GM12878 (cell line): ENCODE data around the gene BPNT1. TPM values are rescaled to one million over a fixed set of nuclear protein-coding genes. Genes with fewer than 3 reads are reported as not detected.

Source experiments
- ATAC-seq: fragments of 200-7000 bp; cut with Tn5 transposase; 3 replicates; pipeline ENCODE4 v1.9.1; 2020; ENCODE audit warnings: mild to moderate bottlenecking, moderate library complexity
- BruUV-seq: library from RNA; stranded (reverse); fragments of 400-500 nt; replicated peaks from 2 replicates; lab custom pipeline; 2021; lab: Mats Ljungman, UMichigan
- CTCF ChIA-PET: fragments of 300-600 bp; sonication (Branson Sonifier 250); formaldehyde crosslinking; extraction: SDS; loops from one replicate; lab custom pipeline; 2021; ENCODE audit warnings: inconsistent platforms; lab: Yijun Ruan, JAX
- POLR2A ChIA-PET: fragments of 350-600 bp; formaldehyde crosslinking; extraction: SDS; loops from one replicate; lab custom pipeline; 2021; ENCODE audit warnings: inconsistent platforms; lab: Charles Lee
- RAD21 ChIA-PET: fragments of 300-600 bp; sonication (Branson Sonifier 250); formaldehyde crosslinking; loops from one replicate; lab custom pipeline; 2023; ENCODE audit warnings: antibody characterized with exemption; ENCODE audit not compliant: unreplicated experiment; lab: Charles Lee
- SMC1A ChIA-PET: fragments of 300-600 bp; sonication (Branson Sonifier 250); formaldehyde crosslinking; loops from one replicate; lab custom pipeline; 2023; ENCODE audit not compliant: unreplicated experiment, uncharacterized antibody; lab: Charles Lee
- DNase-seq: peaks from one replicate; pipeline ENCODE4 v3.0.0-alpha.2; 2011; ENCODE audit warnings: low read depth, low spot score
- FAIRE-seq: peaks from 3 replicates; lab custom pipeline; 2011; peaks lifted over from hg19 to GRCh38; lab: Jason Lieb, UNC
- H2AFZ ChIP-seq: 2 replicates; pipeline ENCODE4 v1.6.0; 2011; ENCODE audit warnings: low read depth, low read length, control low read depth; ENCODE audit not compliant: control insufficient read depth
- H3K27ac ChIP-seq: 2 replicates; pipeline ENCODE4 v1.5.1; 2011; ENCODE audit warnings: control low read depth; ENCODE audit not compliant: control insufficient read depth, insufficient read depth
- H3K27me3 ChIP-seq, 2 experiments: replicated peaks in 1 of 2; 2 replicates each; pipeline versions ENCODE4 v1.6.0 to v1.6.1; 2011; ENCODE audit warnings: low read length in 1 of 2; ENCODE audit not compliant: control insufficient read depth in 2 of 2, insufficient read depth in 2 of 2
- H3K36me3 ChIP-seq, 2 experiments: 2 replicates each; pipeline ENCODE4 v1.5.1; 2011; ENCODE audit warnings: low read length in 1 of 2; ENCODE audit not compliant: control insufficient read depth in 2 of 2, insufficient read depth in 2 of 2
- H3K4me1 ChIP-seq: 2 replicates; pipeline ENCODE4 v1.6.1; 2011; ENCODE audit warnings: mild to moderate bottlenecking, low read length, moderate library complexity, mixed read lengths; ENCODE audit not compliant: control insufficient read depth, insufficient read depth
- H3K4me2 ChIP-seq: 2 replicates; pipeline ENCODE4 v1.6.0; 2011; ENCODE audit warnings: control low read depth; ENCODE audit not compliant: control insufficient read depth, insufficient read depth
- H3K4me3 ChIP-seq: fragments of 200-600 bp; sonication (generic); 2 replicates; pipeline ENCODE4 v1.5.1; 2016
- H3K79me2 ChIP-seq: 2 replicates; pipeline ENCODE4 v1.6.0; 2011; ENCODE audit warnings: low read length; ENCODE audit not compliant: control insufficient read depth, insufficient read depth
- H3K9ac ChIP-seq: 2 replicates; pipeline ENCODE4 v1.8.0; 2011; ENCODE audit warnings: low read length, control low read depth, mixed read lengths; ENCODE audit not compliant: control insufficient read depth, insufficient read depth
- H3K9me3 ChIP-seq: replicated peaks from 3 replicates; pipeline ENCODE4 v1.5.1; 2011; ENCODE audit warnings: mild to moderate bottlenecking, low read length; ENCODE audit not compliant: control insufficient read depth, insufficient read depth
- H4K20me1 ChIP-seq: 2 replicates; pipeline ENCODE4 v1.6.0; 2011; ENCODE audit not compliant: control insufficient read depth, insufficient read depth
- BACH1 ChIP-seq: fragments of 450-650 bp; IDR thresholded peaks from 2 replicates; pipeline ENCODE4 v1.6.1; 2017; ENCODE audit warnings: mild to moderate bottlenecking, borderline replicate concordance
- BRCA1 ChIP-seq: IDR thresholded peaks from 2 replicates; pipeline ENCODE4 v1.6.1; 2011; ENCODE audit warnings: low read depth, low read length, improper control_type of control experiment
- CREB1 ChIP-seq: IDR thresholded peaks from 2 replicates; pipeline ENCODE4 v1.6.1; 2012; ENCODE audit warnings: low read depth, mild to moderate bottlenecking, inconsistent platforms
- CREM ChIP-seq: IDR thresholded peaks from 2 replicates; pipeline ENCODE4 v1.6.1; 2014; ENCODE audit warnings: antibody characterized with exemption, low read depth
- ELK1 ChIP-seq: IDR thresholded peaks from 2 replicates; pipeline ENCODE4 v1.6.1; 2012; ENCODE audit warnings: low read depth, low read length, improper control_type of control experiment
- IKZF2 ChIP-seq, 2 experiments: fragments of 450-650 bp; IDR thresholded peaks; 2 replicates each; pipeline ENCODE4 v1.6.1; 2017; ENCODE audit warnings: mild to moderate bottlenecking in 2 of 2, moderate library complexity in 2 of 2
- JUNB ChIP-seq: IDR thresholded peaks from 2 replicates; pipeline ENCODE4 v1.6.1; 2016; ENCODE audit warnings: antibody characterized with exemption, mild to moderate bottlenecking
- MXI1 ChIP-seq: fragments of 150-350 bp; IDR thresholded peaks from 2 replicates; pipeline ENCODE4 v1.6.1; 2011; ENCODE audit warnings: low read depth, mild to moderate bottlenecking, inconsistent platforms, low read length, improper control_type of control experiment
- NR2F1 ChIP-seq: fragments of 450-650 bp; conservative IDR thresholded peaks from 2 replicates; pipeline ENCODE4 v1.6.1; 2017; ENCODE audit warnings: mild to moderate bottlenecking
- POLR2A ChIP-seq: IDR thresholded peaks from 2 replicates; pipeline ENCODE4 v1.6.1; 2011; ENCODE audit warnings: low read depth, mild to moderate bottlenecking, low read length
- POLR2AphosphoS5 ChIP-seq: IDR thresholded peaks from 2 replicates; pipeline ENCODE4 v1.6.1; 2011; ENCODE audit warnings: mild to moderate bottlenecking, low read length, inconsistent platforms
- RAD21 ChIP-seq: IDR thresholded peaks from 2 replicates; pipeline ENCODE4 v1.6.1; 2011; ENCODE audit warnings: mild to moderate bottlenecking, low read depth, low read length, moderate library complexity; ENCODE audit not compliant: insufficient read depth
- RAD51 ChIP-seq: fragments of 450-650 bp; IDR thresholded peaks from 2 replicates; pipeline ENCODE4 v1.6.1; 2016; ENCODE audit warnings: moderate library complexity, mild to moderate bottlenecking, inconsistent platforms
- SMAD1 ChIP-seq: fragments of 450-650 bp; IDR thresholded peaks from 2 replicates; pipeline ENCODE4 v1.6.1; 2018; ENCODE audit warnings: mild to moderate bottlenecking, low read depth; ENCODE audit not compliant: partially characterized antibody
- SMARCA5 ChIP-seq: fragments of 450-650 bp; IDR thresholded peaks from 2 replicates; pipeline ENCODE4 v1.6.1; 2017; ENCODE audit warnings: mild to moderate bottlenecking
- SPI1 ChIP-seq: IDR thresholded peaks from 2 replicates; pipeline ENCODE4 v1.6.1; 2011; ENCODE audit warnings: low read depth, mild to moderate bottlenecking, low read length, moderate library complexity, borderline replicate concordance; ENCODE audit not compliant: insufficient read depth
- SREBF1 ChIP-seq: IDR thresholded peaks from 2 replicates; pipeline ENCODE4 v1.6.1; 2012; ENCODE audit warnings: mild to moderate bottlenecking, low read length
- SREBF2 ChIP-seq: IDR thresholded peaks from 2 replicates; pipeline ENCODE4 v1.6.1; 2012; ENCODE audit warnings: mild to moderate bottlenecking, low read length
- SRF ChIP-seq, 2 experiments: IDR thresholded peaks; 2 replicates each; pipeline ENCODE4 v1.6.1; 2011; ENCODE audit warnings: low read depth in 2 of 2, low read length in 2 of 2, mild to moderate bottlenecking in 1 of 2, moderate library complexity in 1 of 2
- TCF12 ChIP-seq: IDR thresholded peaks from 2 replicates; pipeline ENCODE4 v1.6.1; 2011; ENCODE audit warnings: low read depth, mild to moderate bottlenecking, low read length
- YBX1 ChIP-seq: fragments of 450-650 bp; IDR thresholded peaks from 2 replicates; pipeline ENCODE4 v1.6.1; 2016; ENCODE audit warnings: antibody characterized with exemption
- ZNF217 ChIP-seq: fragments of 450-650 bp; IDR thresholded peaks from 2 replicates; pipeline ENCODE4 v1.6.1; 2017; ENCODE audit warnings: antibody characterized with exemption, mild to moderate bottlenecking
- ZSCAN29 ChIP-seq: fragments of 450-650 bp; IDR thresholded peaks from 2 replicates; pipeline ENCODE4 v1.6.1; 2017; ENCODE audit warnings: mild to moderate bottlenecking, moderate library complexity
- ZZZ3 ChIP-seq: IDR thresholded peaks from 2 replicates; pipeline ENCODE4 v1.6.1; 2011; ENCODE audit warnings: low read depth; ENCODE audit not compliant: control insufficient read depth, insufficient read length
- WGBS: methylation state at CpG from one replicate; pipeline ENCODE4 v1.1.6; 2016; ENCODE audit warnings: low lambda C conversion rate; ENCODE audit not compliant: insufficient replicate concordance, insufficient coverage; ENCODE audit errors: missing lambda C conversion rate; 5-methylcytosine and 5-hydroxymethylcytosine counted together
- in situ Hi-C: fragments of 300-500 bp; cut with MboI; formaldehyde crosslinking; loops from 9 replicates; pipeline ENCODE4 v1.14.3; 2018; ENCODE audit warnings: mixed read lengths
- intact Hi-C: fragments of 100-400 bp; cut with micrococcal nuclease; formaldehyde crosslinking; loops from one replicate; pipeline ENCODE4 v1.14.2; 2022; ENCODE audit not compliant: unreplicated experiment
- polyA plus RNA-seq, 11 experiments: library from polyadenylated mRNA; depleted of rRNA in 4 of 11; unstranded in 6 of 11; stranded (reverse) in 5 of 11; fragments of >200 nt; fragmentation: Nextera tagmentation in 4 of 11; fragmentation: Illumina TruSeq in 1 of 11; extraction: Ambion mirVana in 4 of 11; extraction: Trizol in 1 of 11; gene quantifications; 1 replicate in 1 of 11; 2 replicates in 10 of 11; pipeline versions ENCODE4 v1.2.1 to v1.2.3, GENCODE V29; 2011 to 2016; ENCODE audit warnings: inconsistent platforms in 2 of 11, missing spikeins in 2 of 11, low read depth in 1 of 11
- total RNA-seq, 4 experiments: library from RNA; depleted of rRNA in 3 of 4; stranded (reverse); fragments of >200 nt in 3 of 4; fragmentation: Illumina TruSeq in 1 of 4; extraction: Trizol in 1 of 4; gene quantifications; 2 replicates each; pipeline versions ENCODE4 v1.2.1 to v1.2.3, GENCODE V29; 2013 to 2021

Gene BPNT1
- total and polyA plus RNA-seq, 10 of the 15 experiments (the other 5 are each of a cell fraction or from before 2014, with no cell fraction given): 35.5 to 78.4 (median 45.4) TPM

- CTCF ChIA-PET: interaction anchor here (1.0 to 7.3 kb wide), 3 partner anchors 9 to 23 kb away, joined by 6 to 54 read pairs (median 6); no protein-coding TSS in a partner anchor
- no peak for FAIRE-seq
- whole genome bisulfite sequencing: 77% methylated on average over 8 of the region's 8 CpGs
Measured at GRCh38 chr1:220121791-220122530, 32.4 kb upstream of the BPNT1 start.

GRCh38 chr1:220119043-220119512, 29.5 kb upstream of the BPNT1 start:
- Histone ChIP-seq H2AFZ (no peak overlapping the region), H3K79me2 (no peaks in the 10 kb centered on the region), H3K9ac (no peak overlapping the region), H3K4me1 (no peaks in the 10 kb centered on the region), H3K36me3 (no peaks in the 10 kb centered on the region; a peak in 1 of 4 replicates), H3K9me3 (no peaks in the 10 kb centered on the region), H3K27ac (no peak overlapping the region), H3K27me3 (no peaks in the 10 kb centered on the region), H3K4me2 (no peak overlapping the region), H4K20me1 (no peaks in the 10 kb centered on the region), H3K4me3 (no peak overlapping the region)
- TF ChIP-seq SMARCA5 (no peak), ELK1 (no peak), RAD51 (no peak), YBX1 (no peak), RAD21 (no peak), SPI1 (no peak), CREM (no peak), MXI1 (no peak), SREBF2 (no peak), TCF12 (no peak), ZSCAN29 (no peak), POLR2A (no peak)
- intact Hi-C loops: no loop called here
- 88% methylated on average over 6 of the region's 6 CpGs for WGBS
- RAD21 ChIA-PET: no interaction called here
- in situ Hi-C loops: no loop called here
- no peak for DNase-seq
- BruUV-seq: no TSS peak
- SMC1A ChIA-PET: no interaction called here
- FAIRE-seq: no peak
- POLR2A ChIA-PET: no interaction called here
- CTCF ChIA-PET: no interaction called here
- ATAC-seq: no peak

More at GRCh38 chr1:220121791-220122530, 32.4 kb upstream of the BPNT1 start:
- no TSS peak for BruUV-seq
- ChIA-PET SMC1A (interaction anchor here (1.7 kb wide), 1 partner anchor 9 kb away, joined by 4 read pairs; no protein-coding TSS in a partner anchor), POLR2A (interaction anchor here (1.0 kb wide), 1 partner anchor 22 kb away, joined by 3 read pairs; no protein-coding TSS in a partner anchor), RAD21 (no interaction called here)
- in situ Hi-C loops (no loop called here), intact Hi-C loops (loop anchor here (5.0 kb wide), 1 partner anchor 130 kb away; no protein-coding TSS in a partner anchor)
- no peak overlapping the region for H2AFZ ChIP-seq
- H3K27ac ChIP-seq: no peak overlapping the region
- H3K27me3 ChIP-seq: no peaks in the 10 kb centered on the region
- peaks cover 0 to 2% of the 10 kb centered on the region in 2 experiments; a peak in 1 of 4 replicates for H3K36me3 ChIP-seq
- H3K4me2 ChIP-seq: no peak overlapping the region
- no peaks in the 10 kb centered on the region for H3K79me2 ChIP-seq
- TF ChIP-seq SRF (IDR thresholded peaks at IDR 0.05; ENCODE audit: low read depth in 2 of 2, low read length in 2 of 2) (no peak), ZNF217 (no peak), BACH1 (no peak), CREB1 (no peak), SREBF1 (no peak), IKZF2 (IDR thresholded peaks at IDR 0.05) (no peak), NR2F1 (no peak), BRCA1 (no peak), ZZZ3 (no peak), SMAD1 (no peak), JUNB (no peak), POLR2AphosphoS5 (no peak)
- ATAC-seq (no peak), DNase-seq (no peak)
- no peaks in the 10 kb centered on the region for H3K9me3 ChIP-seq
- no peak overlapping the region for H3K9ac ChIP-seq
- no peaks in the 10 kb centered on the region for H4K20me1 ChIP-seq
- no peak overlapping the region for H3K4me3 ChIP-seq
- H3K4me1 ChIP-seq: no peaks in the 10 kb centered on the region
